Measurements from ENCODE around the gene SIGLEC1. TPM values are rescaled to one million over a fixed set of nuclear protein-coding genes. Genes with fewer than 3 reads are reported as not detected.
A peak's percentile ranks its signal among the peaks of the same experiment; 100 is the strongest.

The SIGLEC1 gene
- total RNA-seq, 1 donor from 2014 or later, result not detected

GRCh38 chr20:3698591-3699001 lies 13.8 kb downstream of the SIGLEC1 start:
- no peaks in the 10 kb centered on the region for H3K36me3 Mint-ChIP-seq (ENCODE audit: insufficient read depth)
- H3K27me3 Mint-ChIP-seq, result peaks cover 3% of the 10 kb centered on the region
- no peak for DNase-seq (ENCODE audit: low spot score, unreplicated experiment)
- no peaks in the 10 kb centered on the region for H3K9me3 Mint-ChIP-seq (ENCODE audit: low read depth)
- no peak for TF ChIP-seq CTCF (IDR thresholded peaks at IDR 0.05; ENCODE audit: unreplicated experiment)
- no peak overlapping the region for H3K27ac Mint-ChIP-seq
- H3K4me1 Mint-ChIP-seq (ENCODE audit: low read depth), result no peaks in the 10 kb centered on the region
- no peak overlapping the region for H3K4me3 Mint-ChIP-seq (ENCODE audit: low read depth)

GRCh38 chr20:3697588-3698305 lies 14.7 kb downstream of the SIGLEC1 start:
- DNase-seq (ENCODE audit: low spot score, unreplicated experiment), result no peak
- Mint-ChIP-seq H3K4me3 (ENCODE audit: low read depth) (no peak overlapping the region), H3K27ac (no peak overlapping the region), H3K9me3 (ENCODE audit: low read depth) (no peaks in the 10 kb centered on the region), H3K4me1 (ENCODE audit: low read depth) (no peaks in the 10 kb centered on the region), H3K27me3 (peaks cover 3% of the 10 kb centered on the region), H3K36me3 (ENCODE audit: insufficient read depth) (no peaks in the 10 kb centered on the region)
- no peak for TF ChIP-seq CTCF (IDR thresholded peaks at IDR 0.05; ENCODE audit: unreplicated experiment)

- no peaks in the 10 kb centered on the region for H3K4me1 Mint-ChIP-seq (ENCODE audit: low read depth)
- no peak for DNase-seq (ENCODE audit: low spot score, unreplicated experiment)
Observed at GRCh38 chr20:3696745-3697587, 15.4 kb downstream of the SIGLEC1 start.

GRCh38 chr20:3696200-3696599 lies 16.2 kb downstream of the SIGLEC1 start:
- H3K27ac Mint-ChIP-seq, result no peak overlapping the region
- no peak for DNase-seq (ENCODE audit: low spot score, unreplicated experiment)
- H3K4me3 Mint-ChIP-seq (ENCODE audit: low read depth), result no peak overlapping the region
- no peaks in the 10 kb centered on the region for H3K36me3 Mint-ChIP-seq (ENCODE audit: insufficient read depth)
- no peaks in the 10 kb centered on the region for H3K9me3 Mint-ChIP-seq (ENCODE audit: low read depth)
- peak; percentile 37 for TF ChIP-seq CTCF (IDR thresholded peaks at IDR 0.05; ENCODE audit: unreplicated experiment)
- no peaks in the 10 kb centered on the region for H3K27me3 Mint-ChIP-seq
- H3K4me1 Mint-ChIP-seq (ENCODE audit: low read depth), result no peaks in the 10 kb centered on the region

More at GRCh38 chr20:3696745-3697587, 15.4 kb downstream of the SIGLEC1 start:
- H3K27ac Mint-ChIP-seq, result no peak overlapping the region
- no peak for TF ChIP-seq CTCF (IDR thresholded peaks at IDR 0.05; ENCODE audit: unreplicated experiment)
- H3K36me3 Mint-ChIP-seq (ENCODE audit: insufficient read depth), result no peaks in the 10 kb centered on the region
- H3K9me3 Mint-ChIP-seq (ENCODE audit: low read depth), result no peaks in the 10 kb centered on the region
- peaks cover 2% of the 10 kb centered on the region for H3K27me3 Mint-ChIP-seq
- H3K4me3 Mint-ChIP-seq (ENCODE audit: low read depth), result no peak overlapping the region

GRCh38 chr20:3694864-3695263 lies 17.5 kb downstream of the SIGLEC1 start:
- H3K4me3 Mint-ChIP-seq (ENCODE audit: low read depth), result no peak overlapping the region
- TF ChIP-seq CTCF (IDR thresholded peaks at IDR 0.05; ENCODE audit: unreplicated experiment), result no peak
- H3K36me3 Mint-ChIP-seq (ENCODE audit: insufficient read depth), result no peaks in the 10 kb centered on the region
- H3K27ac Mint-ChIP-seq, result no peak overlapping the region
- H3K27me3 Mint-ChIP-seq, result no peaks in the 10 kb centered on the region
- no peaks in the 10 kb centered on the region for H3K9me3 Mint-ChIP-seq (ENCODE audit: low read depth)
- DNase-seq (ENCODE audit: low spot score, unreplicated experiment), result no peak
- H3K4me1 Mint-ChIP-seq (ENCODE audit: low read depth), result no peaks in the 10 kb centered on the region
